COLO668 (cell line): Measurements from ENCODE around the gene DENND1A.

Experiments
- DNase-seq: peaks from one replicate; lab custom pipeline; 2025; ENCODE audit not compliant: unreplicated experiment; lab: John Stamatoyannopoulos, UW

Gene DENND1A

GRCh38 chr9:123478160-123478559, 451.8 kb downstream of the DENND1A start:
- DNase-seq: no peak

GRCh38 chr9:123475407-123475806, 454.5 kb downstream of the DENND1A start:
- DNase-seq: no peak

GRCh38 chr9:123472862-123473614, 456.9 kb downstream of the DENND1A start:
- no peak for DNase-seq

DNA sequence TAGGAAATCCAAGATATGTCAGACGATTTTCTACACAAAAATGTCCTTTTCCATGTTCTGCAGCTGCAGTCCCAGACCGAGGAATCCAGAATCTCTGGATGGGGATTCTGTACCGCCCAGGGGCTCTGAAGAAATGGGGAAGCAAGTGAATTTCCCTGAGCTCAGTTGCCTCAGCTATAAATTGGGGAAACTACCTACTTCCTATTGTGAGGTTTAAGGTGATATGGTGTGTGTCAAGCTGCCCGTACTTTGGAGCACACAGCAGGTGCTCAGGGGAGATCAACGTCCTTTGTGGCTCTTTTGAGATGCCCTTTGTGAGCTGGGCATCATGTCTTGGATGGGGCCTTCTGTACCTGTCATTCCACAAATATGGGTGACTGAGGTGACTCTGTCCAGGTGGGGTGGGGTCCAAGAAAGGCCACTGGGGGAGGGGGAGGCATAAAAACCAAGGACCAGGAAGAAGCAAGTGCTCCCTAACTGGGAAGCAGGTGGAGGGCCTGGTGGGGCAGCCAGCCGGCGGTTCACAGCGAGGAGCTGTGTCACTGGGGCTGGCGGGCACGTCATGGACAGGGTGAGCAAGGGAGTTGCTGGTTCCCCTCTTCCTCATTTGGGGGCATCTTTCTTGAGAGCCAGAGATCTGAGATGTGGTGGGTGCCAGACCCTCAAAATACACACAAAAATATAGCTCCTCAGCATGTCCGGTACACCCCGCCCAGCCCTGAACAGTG, 457.9 kb downstream of the DENND1A start:
- no peak for DNase-seq

DNA sequence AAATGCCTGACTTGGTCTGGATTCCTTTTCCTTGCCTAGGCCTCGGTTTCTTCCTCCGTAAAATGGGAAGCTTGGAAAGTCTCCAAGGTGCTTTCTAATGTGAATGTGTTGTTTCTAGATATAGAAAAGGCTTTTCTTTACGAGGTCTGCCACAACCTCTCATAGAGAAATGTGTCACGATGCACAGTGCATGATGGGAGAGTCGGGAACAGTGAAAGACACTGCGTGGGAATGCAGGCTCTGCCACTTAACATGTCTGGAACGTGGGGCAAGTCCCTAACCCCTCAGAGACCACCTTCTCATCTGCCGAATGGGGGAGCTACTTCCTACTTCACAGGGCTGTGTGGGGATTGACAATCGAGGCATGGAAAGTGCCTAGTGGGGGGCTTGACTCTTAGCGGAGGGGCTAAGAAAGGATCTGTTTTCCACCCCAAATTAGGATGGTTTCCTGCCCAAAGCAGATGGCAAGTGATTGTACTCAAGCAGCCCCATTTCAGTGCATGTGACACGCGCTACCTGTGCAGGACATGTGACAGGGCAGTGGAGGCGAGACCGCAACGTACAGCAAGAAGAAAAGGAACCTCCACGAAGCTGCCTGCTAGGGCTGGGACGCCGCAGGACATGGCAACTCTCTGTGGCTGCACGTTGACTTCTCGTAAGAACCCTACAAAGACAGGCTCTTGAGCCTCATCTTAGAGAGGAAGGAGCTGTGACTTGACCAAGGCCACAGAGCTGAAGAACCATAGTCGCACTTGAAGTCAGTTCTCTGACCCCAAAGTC, 458.7 kb downstream of the DENND1A start:
- no peak for DNase-seq

DNA sequence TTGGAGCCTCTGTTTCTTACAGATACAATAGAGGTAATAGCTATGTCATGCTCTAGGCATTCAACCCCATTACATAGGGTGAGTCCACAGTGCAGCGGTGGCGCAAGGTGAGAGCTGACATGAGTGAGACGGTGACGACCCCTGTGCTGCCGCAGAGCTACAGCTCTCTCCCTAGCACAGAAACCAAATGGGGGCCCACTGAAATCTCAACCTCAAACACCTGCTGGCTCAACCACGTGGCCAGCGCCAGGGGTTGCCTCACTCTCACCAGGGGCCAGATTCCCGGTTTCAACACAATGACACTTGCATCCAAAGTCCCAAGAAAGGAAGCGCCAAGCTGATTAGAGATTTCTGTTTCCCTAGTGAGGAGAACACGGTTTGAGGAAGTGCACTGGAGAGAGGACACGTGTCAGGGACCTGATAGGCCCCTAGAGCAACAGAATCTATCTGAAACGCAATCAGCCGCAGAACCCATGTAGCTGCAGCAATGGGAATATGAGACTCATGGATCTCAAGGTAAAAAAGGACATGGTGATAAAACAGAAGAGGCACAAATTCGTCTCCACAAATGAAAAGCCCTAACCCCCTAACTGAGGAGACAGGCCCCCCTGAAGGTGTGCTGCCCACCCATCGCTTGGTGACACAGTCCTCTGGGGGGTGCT, 459.7 kb downstream of the DENND1A start:
- DNase-seq: no peak

DNA sequence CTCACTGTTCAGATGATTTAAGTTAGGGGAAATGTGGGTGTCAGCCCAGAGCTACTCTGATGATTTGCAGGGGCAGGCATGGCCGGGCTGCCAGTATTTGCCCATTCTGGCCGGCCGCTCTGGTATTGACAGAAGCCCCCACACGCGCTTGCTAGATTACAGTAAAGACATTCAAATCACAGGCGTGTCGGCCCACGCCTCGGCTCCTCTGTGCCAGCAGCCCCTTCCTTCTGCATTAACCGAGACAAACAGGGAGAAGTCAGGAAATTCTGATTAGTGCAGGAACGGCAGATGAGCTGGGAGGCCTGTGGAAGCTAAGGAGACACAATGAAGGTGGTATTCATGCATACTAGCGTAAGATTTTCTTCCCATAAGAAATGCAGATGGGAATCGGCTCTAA, 460.6 kb downstream of the DENND1A start:
- DNase-seq: no peak

DNA sequence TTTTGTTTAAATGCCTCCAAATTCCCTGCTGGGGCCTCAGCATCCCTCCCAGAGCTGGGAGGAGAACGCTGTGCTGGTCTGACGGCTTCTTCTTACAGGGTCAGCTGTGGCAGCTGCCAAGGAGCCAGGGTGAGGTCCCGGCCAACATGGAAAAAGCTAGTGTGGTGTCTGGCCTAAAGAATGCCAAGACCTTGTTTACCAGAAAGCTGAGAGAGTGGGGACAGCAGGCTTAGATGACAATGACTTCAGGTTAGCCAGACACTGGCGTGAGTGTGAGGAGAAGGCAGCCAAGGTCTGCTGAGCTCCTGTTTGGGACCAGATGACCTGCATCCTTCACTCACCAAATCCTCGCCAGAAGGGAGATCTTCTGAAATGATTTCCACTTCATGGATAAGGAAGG, 461.4 kb downstream of the DENND1A start:
- no peak for DNase-seq

GRCh38 chr9:123465304-123465703, 464.6 kb downstream of the DENND1A start:
- DNase-seq: no peak

DNA sequence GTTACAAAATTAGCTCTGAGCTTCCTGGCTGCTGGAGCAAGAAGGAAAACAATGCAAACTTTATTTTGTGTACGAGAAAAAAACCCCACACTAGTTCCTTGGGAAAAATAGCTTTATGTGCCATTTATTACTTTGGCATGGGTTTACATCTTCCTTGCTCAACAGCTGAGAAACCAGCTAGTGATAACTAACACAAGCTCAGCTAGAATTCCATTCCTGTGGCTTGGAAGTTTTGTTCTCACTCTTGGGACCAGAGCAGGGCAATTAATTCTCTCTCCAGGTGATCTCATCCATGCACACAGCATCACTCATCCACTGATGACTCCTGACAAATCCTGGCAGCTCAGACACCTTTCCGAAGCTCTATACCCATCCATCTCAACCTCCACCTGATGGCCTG, 469.8 kb downstream of the DENND1A start:
- no peak for DNase-seq

DNA sequence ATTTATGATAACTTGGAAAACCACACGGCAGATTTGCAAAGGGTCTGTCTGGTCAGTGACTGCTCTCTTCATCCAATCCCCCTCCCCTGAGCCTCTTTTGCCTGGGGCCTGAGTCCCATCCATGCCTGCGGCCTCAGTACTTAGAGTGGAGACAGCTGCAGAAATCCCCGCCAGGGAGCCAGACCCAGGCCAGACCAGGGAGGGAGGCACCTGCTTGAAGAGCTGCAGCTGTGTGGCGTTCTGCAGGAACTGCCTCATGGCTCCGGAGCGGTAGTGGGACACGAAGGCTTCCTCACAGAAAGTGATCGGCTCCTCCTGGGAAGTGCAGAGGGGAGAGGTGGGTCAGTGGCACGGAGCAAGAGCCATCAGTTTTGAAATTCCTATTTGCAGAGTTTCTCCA, 472.3 kb downstream of the DENND1A start:
- DNase-seq: no peak

- DNase-seq: no peak
These were observed 473.9 kb downstream of the DENND1A start for GRCh38 chr9:123456011-123456410.

DNA sequence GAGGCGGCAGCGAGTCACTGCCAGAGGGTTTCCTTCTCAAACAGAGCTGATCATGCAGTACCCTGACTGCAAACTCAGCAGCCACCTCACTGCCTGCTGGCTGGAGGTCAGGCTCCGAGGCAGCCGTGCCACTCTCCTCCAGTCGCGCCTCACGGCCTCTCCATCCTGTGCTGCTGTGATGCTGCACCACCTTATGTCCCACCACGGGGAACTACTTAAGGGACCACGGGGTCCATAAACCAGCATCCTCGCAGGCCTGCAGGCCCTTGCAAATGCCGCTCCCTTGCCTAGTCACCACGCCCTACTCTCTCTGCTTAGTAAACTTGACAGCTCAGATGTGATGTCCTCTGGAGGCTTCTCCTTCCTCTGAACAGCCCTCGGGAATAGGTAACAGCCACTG, 474.7 kb downstream of the DENND1A start:
- no peak for DNase-seq

DNA sequence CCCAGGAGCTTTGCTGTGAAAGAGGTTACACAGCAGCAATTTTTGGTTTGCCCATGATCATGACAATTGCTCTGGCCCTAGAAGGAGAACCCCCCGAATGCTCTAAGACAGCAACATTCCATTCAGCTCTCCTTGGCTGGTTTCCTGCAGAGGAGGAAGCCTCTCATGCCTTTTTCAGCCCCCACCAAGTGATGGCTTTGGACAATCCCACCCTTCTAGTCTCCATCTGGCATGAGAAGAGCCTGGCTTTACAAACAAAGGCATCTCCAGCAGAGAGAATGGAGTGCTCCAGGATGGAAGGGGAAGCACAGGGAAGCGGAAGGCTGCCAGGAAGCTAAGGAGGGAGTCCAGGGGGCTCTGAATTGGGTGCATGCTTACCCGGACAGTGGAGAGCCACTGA, 475.6 kb downstream of the DENND1A start:
- DNase-seq: no peak

DNA sequence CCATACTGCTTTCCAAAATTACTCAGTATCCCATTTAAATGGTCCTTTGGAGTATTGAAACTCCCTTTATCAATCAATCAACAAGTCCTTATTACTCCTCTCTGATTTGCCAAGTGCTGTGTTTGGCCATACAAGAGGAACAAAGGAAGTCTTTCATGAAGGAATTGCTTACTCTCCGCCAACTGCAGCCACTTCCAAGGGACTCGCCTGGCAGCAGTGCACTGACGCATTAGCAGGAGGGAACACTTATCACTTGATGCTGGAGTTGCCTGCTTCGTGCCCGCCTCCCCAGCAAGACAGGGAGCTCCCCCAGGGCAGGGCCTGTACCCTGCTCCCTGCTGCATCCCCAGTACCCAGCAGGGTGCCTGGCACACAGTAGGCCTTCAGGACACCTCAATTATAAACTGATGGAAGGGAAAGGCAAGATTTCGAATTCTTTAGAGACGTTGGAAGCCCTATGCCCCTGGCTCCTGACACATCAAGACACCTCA, 476.1 kb downstream of the DENND1A start:
- no peak for DNase-seq

DNA sequence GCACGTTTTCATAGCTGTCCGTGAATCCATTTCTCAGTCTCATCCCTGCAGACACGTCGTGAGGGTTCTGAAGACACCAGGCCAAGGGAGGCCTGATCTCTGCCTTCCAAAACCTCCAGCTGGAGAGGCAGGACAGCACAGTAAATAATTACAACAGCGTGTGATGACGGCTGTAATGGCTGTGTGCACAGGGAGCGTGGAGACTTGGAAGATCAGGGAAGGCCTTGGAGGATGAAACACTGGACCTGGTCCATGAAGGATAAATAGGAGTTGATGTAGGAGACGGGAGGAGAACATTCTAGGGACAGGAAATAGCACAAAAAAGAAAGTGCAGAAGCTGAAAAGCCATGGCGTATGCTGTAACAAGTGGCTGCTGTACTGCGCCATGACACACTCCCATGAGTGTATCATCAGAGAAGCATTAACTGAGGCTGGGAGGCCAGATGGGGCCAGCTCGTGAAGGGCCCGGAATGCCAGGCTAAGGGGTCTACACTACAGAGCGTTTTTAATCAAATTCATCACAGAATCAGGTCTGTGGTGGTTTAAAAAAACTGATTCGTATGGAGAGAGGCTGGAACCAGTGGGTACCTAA, 476.8 kb downstream of the DENND1A start:
- no peak for DNase-seq

GRCh38 chr9:123450996-123451395, 478.9 kb downstream of the DENND1A start:
- no peak for DNase-seq

- no peak for DNase-seq
These were observed 479.7 kb downstream of the DENND1A start for GRCh38 chr9:123450098-123450770.

DNA sequence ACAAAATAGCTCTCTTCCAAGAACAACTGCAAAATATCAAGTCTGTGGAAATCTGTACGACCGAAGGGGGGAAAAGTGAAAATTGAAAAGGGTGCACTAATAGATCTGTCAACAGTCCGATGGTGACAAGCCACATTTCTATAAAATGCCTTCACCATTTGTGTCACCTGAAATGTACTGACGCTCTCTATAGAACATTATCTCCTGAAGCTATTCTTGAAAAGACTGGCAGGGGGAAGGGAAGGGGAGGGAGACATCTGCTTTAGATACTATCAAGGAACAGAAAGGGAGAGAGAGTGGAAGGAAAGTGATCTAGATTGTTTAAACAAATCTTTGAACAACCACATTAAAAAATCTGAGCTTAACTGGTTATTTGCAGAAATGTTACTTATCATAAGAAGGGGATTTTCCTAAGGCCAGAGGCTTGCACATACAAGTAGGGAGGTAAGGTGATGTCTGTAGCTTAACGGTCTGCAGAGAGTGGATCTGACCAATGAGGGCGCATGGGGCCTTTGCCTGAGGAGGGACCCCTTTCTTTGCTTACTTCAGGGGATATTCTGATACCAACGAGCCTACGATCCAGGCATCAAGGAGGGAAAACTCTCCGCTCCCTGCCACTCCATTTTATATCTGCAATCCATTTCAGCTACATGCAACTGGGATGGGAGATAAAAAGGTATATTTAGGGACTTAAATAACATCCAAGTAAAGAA, 481.8 kb downstream of the DENND1A start:
- no peak for DNase-seq
